HG02798 (cell line): ENCODE results near the gene OGFOD2.

Source experiments
- ATAC-seq: cut with Tn5 transposase; IDR thresholded peaks from one replicate; pipeline ENCODE4 v1.9.1; 2021; ENCODE audit warnings: mild to moderate bottlenecking; ENCODE audit not compliant: unreplicated experiment, poor library complexity

Gene OGFOD2

GRCh38 chr12:123027726-123028445 lies 52.8 kb downstream of the OGFOD2 start:
- no peak for ATAC-seq

GRCh38 chr12:123028475-123028874 lies 53.4 kb downstream of the OGFOD2 start:
- ATAC-seq: no peak

DNA sequence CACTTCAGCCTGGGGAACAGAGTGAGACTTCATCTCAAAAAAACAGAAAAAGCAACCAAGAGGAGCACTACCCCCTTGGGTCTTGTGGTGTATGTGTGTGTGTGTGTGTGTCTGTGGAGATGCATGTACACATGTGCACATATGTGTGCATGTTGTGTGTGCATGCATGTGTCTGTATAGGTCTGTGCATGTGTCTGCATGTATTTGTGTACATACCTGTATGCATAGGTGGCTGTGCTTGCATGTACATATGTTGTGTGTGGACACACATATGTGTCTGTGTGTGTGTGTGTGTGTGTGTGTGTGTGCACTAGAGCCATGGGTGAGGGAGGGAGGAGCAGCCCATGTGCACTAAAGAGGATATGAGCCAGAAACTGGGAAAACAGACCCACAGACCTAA lies 54.5 kb downstream of the OGFOD2 start:
- ATAC-seq: no peak
